ENCODE measurements around the gene FBXO21. TPM values are rescaled to one million over a fixed set of nuclear protein-coding genes. Genes with fewer than 3 reads are reported as not detected.

The FBXO21 gene
- total RNA-seq, 4 donors from 2014 or later = 42.7 to 141 (median 80.4) TPM

DNA sequence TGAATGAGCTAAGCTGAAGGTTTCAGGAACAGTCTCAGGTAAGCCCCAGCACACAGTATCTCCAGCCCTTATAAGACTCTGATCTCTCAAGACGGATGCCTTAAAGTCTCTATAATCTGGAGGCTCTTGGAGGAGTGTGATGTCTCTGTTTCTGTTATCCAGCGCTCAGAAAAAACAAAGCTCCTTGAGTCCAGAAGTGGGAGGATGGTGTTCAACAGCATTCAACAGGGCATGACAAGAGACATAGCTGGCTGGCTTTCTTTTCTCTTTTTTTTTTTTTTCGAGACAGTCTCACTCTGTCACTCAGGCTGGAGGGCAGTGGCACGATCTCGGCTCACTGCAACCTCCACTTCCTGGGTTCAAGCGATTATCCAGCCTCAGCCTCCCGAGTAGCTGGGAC is 59.5 kb downstream of the FBXO21 start:
- H3K36me3 ChIP-seq = no peaks in the 10 kb centered on the region
- TF ChIP-seq POLR2A (IDR thresholded peaks at IDR 0.05) = no peak
- TF ChIP-seq, protein P1, sequence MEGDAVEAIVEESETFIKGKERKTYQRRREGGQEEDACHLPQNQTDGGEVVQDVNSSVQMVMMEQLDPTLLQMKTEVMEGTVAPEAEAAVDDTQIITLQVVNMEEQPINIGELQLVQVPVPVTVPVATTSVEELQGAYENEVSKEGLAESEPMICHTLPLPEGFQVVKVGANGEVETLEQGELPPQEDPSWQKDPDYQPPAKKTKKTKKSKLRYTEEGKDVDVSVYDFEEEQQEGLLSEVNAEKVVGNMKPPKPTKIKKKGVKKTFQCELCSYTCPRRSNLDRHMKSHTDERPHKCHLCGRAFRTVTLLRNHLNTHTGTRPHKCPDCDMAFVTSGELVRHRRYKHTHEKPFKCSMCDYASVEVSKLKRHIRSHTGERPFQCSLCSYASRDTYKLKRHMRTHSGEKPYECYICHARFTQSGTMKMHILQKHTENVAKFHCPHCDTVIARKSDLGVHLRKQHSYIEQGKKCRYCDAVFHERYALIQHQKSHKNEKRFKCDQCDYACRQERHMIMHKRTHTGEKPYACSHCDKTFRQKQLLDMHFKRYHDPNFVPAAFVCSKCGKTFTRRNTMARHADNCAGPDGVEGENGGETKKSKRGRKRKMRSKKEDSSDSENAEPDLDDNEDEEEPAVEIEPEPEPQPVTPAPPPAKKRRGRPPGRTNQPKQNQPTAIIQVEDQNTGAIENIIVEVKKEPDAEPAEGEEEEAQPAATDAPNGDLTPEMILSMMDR (IDR thresholded peaks at IDR 0.05 in 4 of 5, conservative IDR thresholded peaks at IDR 0.05 in 1 of 5) = no peak
- H3K27ac ChIP-seq = no peak overlapping the region
- no peak for ATAC-seq
- DNase-seq = no peak
- intact Hi-C loops (cut with DNase I; ENCODE audit: low total_unique reads) = no loop called here
- no peaks in the 10 kb centered on the region for H3K27me3 ChIP-seq
- in situ Hi-C loops (cut with MboI; ENCODE audit: low sequenced_read_pairs in 4 of 4) = no loop called here
- H3K4me1 ChIP-seq = no peaks in the 10 kb centered on the region
- H3K9me3 ChIP-seq = no peaks in the 10 kb centered on the region
- H3K4me3 ChIP-seq = no peak overlapping the region

DNA sequence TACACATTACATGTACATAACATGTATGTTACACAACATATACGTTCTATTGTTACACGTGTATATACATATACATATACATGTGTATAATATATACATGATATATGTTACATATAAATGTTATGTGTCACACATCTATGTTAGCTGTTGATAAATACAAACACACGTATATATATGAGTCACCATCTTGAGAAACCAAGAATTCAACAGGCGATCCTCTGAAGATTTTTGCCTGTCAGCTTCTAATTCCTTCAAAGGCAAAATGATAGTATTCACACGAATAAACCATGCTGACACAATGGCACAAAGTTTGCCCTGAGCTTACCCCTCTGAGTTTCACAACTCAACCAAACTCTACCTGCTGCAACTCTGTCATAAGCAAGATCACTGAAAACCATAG is 60.9 kb downstream of the FBXO21 start:
- intact Hi-C loops (cut with DNase I; ENCODE audit: low total_unique reads) = no loop called here
- in situ Hi-C loops (cut with MboI; ENCODE audit: low sequenced_read_pairs in 4 of 4) = no loop called here
- no peak for ATAC-seq

DNA sequence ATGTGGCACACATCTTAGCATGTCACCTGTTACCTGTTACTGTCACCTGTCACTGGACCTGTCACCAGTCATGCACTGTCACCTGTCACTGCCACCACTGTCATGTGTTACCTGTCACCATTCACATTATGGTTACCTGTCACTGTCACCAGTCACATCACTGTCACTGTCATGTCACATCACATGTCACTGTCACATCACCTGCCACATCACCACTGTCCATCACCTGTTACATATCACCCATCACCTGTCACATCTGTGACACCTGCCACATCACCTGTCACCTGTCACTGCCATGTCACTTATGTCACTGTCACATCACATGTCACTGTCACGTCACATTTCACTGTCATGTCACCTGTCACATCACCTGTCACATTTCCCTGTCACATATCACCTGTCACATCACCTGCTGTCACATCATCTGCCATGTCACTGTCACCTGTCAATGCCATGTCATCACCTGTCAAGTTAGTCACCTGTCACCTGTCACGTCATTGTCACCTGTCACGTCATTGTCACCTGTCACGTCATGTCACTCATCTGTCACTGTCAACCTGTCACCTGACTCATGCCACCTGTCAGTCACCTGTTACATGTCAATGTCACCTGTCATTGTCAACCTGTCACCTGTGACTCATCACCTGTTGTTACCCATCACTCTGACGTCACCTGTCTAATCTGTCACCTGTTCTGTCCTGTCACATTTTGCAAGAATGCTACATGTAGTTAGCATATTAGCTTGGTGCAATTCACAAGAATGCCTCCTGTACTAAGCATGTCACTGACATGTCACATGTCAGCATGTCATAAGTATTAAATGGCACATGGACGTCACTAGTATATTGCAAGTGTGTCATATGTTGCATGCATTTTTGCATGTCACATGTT is 62.1 kb downstream of the FBXO21 start:
- intact Hi-C loops (cut with DNase I; ENCODE audit: low total_unique reads) (no loop called here), in situ Hi-C loops (cut with MboI; ENCODE audit: low sequenced_read_pairs in 4 of 4) (no loop called here)
- TF ChIP-seq, protein P1 (IDR thresholded peaks at IDR 0.05 in 4 of 5, conservative IDR thresholded peaks at IDR 0.05 in 1 of 5) = no peak
- no peak for TF ChIP-seq POLR2A (IDR thresholded peaks at IDR 0.05)
- H3K9me3 ChIP-seq = no peaks in the 10 kb centered on the region
- H3K27ac ChIP-seq = no peak overlapping the region
- no peaks in the 10 kb centered on the region for H3K27me3 ChIP-seq
- no peaks in the 10 kb centered on the region for H3K4me1 ChIP-seq
- no peaks in the 10 kb centered on the region for H3K36me3 ChIP-seq
- no peak overlapping the region for H3K4me3 ChIP-seq
- DNase-seq (no peak), ATAC-seq (no peak)

More for the DNA sequence above, 60.9 kb downstream of the FBXO21 start:
- H3K27ac ChIP-seq = no peak overlapping the region
- H3K9me3 ChIP-seq = no peaks in the 10 kb centered on the region
- H3K4me3 ChIP-seq = no peak overlapping the region
- H3K36me3 ChIP-seq = no peaks in the 10 kb centered on the region
- H3K4me1 ChIP-seq = no peaks in the 10 kb centered on the region
- TF ChIP-seq, protein P1 (IDR thresholded peaks at IDR 0.05 in 4 of 5, conservative IDR thresholded peaks at IDR 0.05 in 1 of 5) = no peak
- TF ChIP-seq POLR2A (IDR thresholded peaks at IDR 0.05) = no peak
- no peak for DNase-seq
- H3K27me3 ChIP-seq = no peaks in the 10 kb centered on the region

DNA sequence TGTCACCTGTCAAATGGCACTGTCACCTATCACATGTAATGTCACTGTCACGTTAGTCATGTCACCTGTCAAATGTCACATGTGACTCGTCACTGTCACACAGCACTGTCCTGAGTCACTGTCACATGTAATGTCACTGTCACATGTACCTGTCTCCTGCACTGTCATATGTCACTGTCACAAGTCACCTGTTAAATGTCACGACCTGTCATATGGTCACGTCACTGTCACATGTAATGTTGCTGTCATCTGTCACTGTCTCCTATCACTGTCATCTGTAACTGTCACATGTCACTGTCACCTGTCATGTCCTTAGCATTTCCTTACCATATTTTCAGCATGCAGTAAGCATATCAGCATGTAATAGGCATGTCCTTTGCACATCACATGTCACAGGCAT is 63.9 kb downstream of the FBXO21 start:
- H3K4me3 ChIP-seq = no peak overlapping the region
- in situ Hi-C loops (cut with MboI; ENCODE audit: low sequenced_read_pairs in 4 of 4) = no loop called here
- H3K9me3 ChIP-seq = no peaks in the 10 kb centered on the region
- no peak overlapping the region for H3K27ac ChIP-seq
- DNase-seq (no peak), ATAC-seq (no peak)
- no peaks in the 10 kb centered on the region for H3K27me3 ChIP-seq
- intact Hi-C loops (cut with DNase I; ENCODE audit: low total_unique reads) = no loop called here
- TF ChIP-seq, protein P1 (IDR thresholded peaks at IDR 0.05 in 4 of 5, conservative IDR thresholded peaks at IDR 0.05 in 1 of 5) = no peak
- no peak for TF ChIP-seq POLR2A (IDR thresholded peaks at IDR 0.05)
- no peaks in the 10 kb centered on the region for H3K4me1 ChIP-seq
- H3K36me3 ChIP-seq = no peaks in the 10 kb centered on the region

Measured in gastrocnemius medialis (tissue), 4 donors.